Smooth muscle cell of the brain vasculature (primary cell): Measurements from ENCODE around the gene TACR2.

Source experiments
- DNase-seq: peaks from one replicate; pipeline ENCODE4 v3.0.0-alpha.2; 2012; ENCODE audit warnings: low read depth, low spot score

Gene TACR2

DNA sequence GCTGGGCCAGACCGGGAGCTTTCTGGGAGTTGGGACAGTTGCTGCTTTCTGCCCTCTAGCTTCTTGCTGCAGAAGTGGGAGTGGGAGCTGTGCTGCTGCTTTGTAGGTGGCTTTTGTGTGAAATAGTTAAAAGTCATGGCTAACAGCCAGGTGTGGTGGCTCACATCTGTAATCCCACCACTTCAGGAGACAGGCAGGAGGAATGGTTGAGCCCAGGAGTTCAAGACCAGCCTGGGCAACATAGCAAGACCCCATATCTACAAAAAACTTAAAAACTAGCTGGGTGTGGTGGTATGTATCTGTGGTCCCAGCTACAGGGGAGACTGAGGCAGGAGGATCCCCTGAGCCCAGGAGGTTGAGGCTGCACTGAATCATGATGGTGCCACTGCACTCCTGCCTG lies 13.7 kb downstream of the TACR2 start:
- no peak for DNase-seq

DNA sequence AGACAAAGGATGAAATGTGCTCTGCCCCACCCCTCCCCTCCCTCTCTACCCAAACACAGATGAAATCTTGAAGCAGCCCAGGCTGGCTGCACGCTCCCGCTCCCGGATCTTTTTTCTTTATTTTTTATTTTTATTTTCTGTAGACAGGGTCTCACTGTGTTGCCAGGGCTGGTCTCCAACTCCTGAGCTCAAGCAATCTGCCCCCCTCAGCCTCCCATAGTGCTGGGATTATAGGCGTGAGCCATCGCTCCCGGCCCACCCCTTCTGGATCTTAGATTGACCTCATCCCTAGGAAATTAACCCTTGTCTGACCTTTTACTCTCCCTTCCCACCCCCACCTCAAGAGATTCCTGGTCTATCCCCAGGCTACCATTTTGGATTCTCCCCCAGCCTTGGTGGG lies 14.3 kb downstream of the TACR2 start:
- DNase-seq, result no peak

DNA sequence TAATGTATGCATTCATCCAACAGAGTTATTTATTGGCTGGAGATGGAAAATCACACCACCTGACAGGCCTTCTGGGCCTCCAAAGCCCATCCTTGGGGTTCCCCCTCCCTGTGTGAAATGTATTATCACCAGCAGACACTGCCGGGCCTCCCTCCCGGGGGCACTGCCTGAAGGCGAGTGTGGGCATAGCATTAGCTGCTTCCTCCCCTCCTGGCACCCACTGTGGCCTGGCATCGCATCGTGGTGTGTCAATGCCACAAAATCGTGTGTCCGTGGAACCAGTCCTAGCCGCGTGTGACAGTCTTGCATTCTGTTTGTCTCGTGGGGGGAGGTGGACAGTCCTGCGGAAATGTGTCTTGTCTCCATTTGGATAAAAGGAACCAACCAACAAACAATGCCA lies 15.3 kb downstream of the TACR2 start:
- DNase-seq, result no peak

DNA sequence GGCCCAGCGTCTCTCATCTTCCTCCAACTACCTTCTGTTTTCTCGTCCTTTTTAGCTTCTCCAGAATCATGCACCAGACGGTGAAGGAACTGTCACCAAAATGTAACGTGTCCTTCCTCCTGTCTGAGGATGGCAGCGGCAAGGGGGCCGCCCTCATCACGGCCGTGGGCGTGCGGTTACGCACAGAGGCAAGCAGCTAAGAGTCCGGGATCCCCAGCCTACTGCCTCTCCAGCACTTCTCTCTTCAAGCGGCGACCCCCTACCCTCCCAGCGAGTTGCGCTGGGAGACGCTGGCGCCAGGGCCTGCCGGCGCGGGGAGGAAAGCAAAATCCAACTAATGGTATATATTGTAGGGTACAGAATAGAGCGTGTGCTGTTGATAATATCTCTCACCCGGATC lies 15.8 kb downstream of the TACR2 start:
- DNase-seq, result no peak

DNA sequence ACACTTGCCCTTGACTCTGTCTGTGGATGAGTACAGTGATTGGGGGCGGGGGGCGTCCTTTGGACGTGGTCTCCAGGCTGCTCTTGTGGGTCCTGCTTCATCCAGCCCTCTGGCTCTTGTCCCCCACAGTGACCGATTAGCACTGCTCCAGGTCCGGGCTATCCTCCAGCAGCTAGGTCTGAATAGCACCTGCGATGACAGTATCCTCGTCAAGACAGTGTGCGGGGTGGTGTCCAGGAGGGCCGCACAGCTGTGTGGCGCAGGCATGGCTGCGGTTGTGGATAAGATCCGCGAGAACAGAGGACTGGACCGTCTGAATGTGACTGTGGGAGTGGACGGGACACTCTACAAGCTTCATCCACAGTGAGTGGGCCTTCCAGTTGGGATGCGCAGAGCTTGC lies 18.3 kb downstream of the TACR2 start:
- DNase-seq, result no peak

DNA sequence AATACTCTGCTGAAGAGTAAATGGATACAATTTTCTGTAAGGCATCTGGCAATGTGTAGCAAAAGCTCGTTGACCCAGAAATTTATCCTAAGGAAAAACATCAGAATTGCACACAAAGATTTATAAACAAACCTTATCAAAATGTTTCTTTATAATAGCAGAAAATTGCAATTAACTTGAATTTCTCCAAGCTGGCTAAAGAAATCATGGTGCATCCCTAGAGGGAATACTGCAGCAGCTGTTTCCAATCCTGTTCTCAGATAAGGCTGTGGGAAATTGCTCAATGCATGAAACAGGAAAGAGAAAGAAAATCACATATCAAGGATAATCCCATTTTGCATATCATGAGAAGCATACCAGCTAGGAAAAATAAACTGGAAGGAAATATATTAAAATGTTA lies 18.7 kb downstream of the TACR2 start:
- DNase-seq, result no peak

DNA sequence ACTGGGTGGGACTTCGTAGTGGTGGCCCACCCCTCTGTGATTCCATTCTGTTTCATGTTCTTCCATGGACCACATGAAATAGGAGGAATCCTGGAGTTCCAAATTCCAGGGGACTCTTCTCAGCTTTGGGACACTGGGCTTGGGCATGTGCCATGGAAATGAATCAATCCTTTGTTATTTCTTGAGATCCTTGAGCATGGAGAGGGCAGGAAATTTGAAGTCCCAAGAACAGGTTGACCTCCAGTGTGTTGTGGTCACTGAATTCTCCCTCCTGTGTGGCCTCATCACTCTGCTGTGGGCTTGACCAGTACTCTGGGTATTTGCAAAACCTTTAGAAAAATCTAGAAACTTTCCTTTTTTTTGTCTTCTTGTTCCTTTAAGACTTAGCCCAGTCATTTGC lies 22.7 kb downstream of the TACR2 start:
- DNase-seq, result no peak

DNA sequence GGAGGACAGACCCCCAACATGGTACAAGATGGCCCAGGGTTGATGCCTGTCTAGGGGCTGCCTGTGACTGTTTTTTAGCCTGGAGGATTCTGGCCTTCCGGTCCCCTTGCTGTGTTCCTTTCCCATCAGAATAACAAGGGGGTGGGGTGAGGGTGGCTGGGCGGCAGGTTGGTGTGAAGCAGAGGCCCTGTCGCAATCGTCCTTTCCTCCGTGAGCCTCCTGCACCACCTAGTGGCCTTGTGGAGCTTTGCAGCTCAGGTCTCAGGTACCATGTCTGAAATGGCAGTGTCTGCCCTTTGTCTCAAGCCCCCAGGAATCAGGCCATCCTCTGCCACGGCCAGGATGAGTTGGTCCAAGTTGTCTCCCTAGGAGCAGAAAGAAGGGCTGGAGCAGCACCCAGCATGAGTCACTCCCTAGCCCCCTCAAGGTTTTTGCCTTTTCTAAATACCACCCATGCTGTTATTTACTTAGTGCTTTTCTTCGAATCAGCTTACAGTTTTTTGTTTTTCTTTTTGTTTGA lies 24.2 kb downstream of the TACR2 start:
- peak; percentile 35 for DNase-seq

DNA sequence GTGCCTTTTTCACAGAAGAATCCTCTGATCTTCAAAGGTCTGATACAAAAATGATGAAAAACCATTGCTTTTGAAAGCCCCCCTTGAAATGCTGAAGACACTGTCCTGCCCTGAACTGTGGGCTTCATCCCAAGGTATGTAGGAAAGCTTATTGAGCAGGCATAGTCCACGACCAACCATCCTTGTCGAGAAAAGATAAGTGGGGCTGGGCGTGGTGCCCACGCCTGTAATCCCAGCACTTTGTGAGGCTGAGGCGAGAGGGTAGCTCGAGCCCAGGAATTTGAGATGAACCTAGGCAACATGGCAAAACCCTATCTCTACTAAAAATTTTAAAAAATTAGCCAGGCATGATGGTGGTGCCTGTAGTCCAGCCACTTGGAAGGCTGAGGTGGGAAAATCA lies 25.6 kb downstream of the TACR2 start:
- DNase-seq, result no peak

DNA sequence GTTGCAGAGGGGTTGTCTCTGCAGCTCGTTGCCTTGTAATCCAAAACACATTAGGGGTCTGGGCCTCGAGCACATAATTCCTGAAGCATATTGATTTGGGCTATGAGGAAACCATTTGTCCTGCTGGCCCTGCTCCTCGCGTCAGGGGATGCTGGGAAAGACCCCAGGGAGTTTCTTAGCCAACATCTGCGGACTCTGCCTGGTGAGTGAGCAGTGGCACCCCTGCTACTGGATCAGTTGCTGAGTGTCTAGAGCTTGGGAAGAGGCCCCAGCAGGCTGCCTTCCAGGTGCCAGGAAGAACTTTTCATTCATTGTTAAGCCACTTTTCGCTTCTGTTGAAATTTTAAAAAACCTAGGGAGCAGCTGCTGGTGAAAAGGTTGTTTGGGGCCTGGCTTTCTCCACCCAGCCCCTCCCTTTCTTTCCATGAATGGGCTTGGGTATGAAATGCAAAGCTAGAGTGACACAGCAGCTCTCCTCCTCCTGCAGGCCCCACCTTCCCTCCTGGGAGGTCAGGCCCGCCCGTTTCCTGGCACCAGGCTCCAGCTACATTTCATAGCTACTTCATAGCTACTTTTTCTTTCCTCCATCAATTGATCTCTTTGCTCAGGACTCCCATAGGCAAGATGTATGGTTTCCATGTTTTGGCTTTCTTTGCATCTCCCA lies 26.8 kb downstream of the TACR2 start:
- DNase-seq, result no peak

DNA sequence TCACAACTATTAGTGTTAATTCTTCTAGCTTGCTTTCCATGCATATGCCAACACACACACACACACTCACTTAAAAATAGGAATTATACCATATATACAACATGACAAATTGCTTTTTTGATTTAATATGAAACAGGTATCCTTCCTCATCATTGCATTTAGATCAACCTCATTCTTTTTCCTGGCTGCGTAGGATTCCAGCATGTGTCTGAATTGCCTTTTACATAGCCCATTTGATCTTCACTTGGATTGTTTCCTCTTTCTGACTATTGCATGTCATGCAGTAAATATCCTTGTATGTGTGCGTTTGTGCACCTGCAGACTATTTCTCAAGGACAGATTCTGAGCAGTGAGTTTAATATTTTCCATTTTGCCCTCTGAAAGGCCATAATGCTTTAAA lies 28.2 kb downstream of the TACR2 start:
- DNase-seq, result no peak

DNA sequence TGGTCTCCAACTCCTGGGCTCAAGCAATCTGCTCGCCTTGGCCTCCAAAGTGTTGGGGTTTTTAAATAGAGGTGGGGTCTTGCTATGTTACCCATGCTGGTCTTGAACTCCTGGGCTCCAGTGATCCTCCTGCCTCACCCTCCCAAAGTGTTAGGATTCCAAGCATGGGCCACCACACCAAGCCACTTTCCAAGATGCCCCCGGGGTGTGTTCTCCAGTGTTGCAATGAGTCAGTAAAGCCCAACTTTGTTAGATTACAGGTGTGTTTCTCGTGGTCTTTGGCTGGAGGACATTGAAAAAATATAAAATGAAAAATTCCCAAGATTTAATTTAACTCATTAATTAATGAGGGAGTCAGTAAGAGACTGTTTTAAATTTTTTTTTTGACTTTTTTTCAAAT lies 29.2 kb downstream of the TACR2 start:
- DNase-seq, result no peak

DNA sequence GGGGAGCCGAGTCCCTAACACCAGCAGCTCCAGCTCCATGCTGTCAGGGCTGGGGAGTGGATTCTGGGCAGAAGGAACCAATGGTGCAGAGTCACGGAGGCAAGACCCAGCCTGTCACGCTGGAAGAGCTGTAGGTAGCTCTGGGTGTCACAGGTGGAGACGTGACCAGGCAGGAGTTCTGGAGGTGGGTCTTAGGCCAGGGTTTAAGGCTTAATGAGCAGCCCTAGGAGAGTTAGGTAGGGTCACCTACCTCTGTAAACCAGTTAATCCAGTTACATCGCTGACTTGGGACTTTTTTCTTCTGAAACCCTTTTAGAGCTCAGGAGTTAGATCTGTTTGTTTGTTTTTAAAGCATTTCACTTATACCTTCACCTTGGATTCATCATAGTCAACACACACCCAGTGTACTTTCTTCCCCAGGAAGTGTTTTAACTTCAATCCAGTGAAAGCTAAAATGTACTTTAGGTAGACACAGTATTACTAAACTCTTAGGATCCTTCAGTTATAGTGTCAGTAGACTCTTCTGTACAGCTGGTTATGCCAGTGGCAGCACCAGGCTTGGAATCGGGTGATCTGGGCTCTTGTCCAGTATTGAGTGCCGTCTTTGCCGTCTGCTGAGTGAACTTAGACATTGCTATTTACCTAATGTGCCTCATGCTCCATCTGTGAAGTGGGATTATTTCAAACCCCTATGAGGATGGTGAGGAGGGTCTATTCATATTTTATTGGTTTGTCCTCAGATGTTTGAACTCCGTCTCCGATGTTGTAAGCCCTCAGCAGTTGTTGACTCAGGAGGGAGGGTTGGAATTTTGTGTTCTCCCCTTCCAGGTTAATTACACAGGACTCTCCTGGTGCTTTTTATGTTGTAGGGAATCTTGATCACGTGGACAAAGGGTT lies 31.0 kb downstream of the TACR2 start:
- no peak for DNase-seq

DNA sequence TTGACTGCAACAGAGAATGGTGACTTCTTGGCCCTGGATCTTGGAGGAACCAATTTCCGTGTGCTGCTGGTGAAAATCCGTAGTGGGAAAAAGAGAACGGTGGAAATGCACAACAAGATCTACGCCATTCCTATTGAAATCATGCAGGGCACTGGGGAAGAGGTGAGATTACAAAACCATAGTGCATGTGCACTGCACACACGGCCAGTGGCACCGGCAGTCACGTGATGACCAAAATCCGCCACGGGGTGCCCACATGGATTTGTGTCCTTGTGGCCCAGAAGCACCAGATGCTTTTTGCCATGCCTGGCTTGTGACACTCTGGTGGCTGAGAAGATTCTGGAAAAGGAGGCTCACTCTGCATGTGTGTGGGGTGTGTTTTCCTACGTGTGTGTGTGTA lies 32.4 kb downstream of the TACR2 start:
- no peak for DNase-seq

DNA sequence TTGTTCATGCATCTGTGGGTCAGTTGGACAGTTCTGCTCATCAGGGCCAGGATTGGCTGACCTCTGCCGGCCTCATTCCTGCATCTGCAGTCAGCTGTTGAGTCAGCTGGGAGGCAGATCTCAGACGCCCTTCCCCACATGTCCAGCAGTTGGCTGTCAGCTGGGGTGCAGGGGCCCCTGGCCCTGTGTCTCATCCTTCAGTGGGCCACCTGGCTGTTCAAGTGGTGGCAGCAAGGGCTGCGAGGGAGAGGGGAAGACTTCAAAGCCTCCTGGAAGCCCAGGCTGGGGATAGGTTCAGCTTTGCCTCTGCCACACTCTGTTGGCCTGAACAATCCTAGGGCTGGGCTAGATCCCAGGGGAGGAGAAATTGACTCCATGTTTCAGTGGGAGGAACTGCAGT lies 33.2 kb downstream of the TACR2 start:
- no peak for DNase-seq

DNA sequence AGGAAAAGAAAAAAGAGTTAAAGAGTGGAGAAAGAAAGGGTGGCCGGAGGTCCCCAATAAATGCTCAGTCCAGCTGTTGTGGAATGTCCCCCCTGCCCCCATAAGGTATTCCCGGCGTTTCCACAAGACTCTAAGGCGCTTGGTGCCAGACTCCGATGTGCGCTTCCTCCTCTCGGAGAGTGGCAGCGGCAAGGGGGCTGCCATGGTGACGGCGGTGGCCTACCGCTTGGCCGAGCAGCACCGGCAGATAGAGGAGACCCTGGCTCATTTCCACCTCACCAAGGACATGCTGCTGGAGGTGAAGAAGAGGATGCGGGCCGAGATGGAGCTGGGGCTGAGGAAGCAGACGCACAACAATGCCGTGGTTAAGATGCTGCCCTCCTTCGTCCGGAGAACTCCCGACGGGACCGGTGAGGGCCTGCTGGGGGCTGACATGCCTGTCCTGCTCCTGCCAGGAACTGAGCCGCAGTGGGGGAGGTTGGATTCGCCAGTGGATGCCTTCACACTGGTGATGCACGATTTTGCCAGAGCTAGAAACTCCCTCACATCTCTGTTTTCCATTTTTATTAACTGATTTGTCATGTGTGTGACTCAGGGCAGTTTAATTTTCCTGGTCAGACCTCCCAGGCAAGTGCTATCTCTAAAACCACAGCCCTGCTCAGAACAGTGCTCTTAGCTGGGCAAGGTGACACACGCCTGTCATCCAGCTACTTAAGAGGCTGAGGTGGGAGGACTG lies 34.2 kb downstream of the TACR2 start:
- DNase-seq, result no peak

DNA sequence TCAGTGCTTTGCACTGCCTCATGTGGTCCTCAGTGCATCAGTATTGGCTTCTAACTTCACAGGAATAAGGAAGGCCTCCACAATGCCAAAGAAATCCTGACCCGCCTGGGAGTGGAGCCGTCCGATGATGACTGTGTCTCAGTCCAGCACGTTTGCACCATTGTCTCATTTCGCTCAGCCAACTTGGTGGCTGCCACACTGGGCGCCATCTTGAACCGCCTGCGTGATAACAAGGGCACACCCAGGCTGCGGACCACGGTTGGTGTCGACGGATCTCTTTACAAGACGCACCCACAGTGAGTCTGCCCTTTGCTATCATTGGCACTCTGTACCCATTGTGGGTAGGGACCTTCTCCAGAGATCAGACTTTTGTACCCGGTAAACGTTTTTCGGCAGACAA lies 36.9 kb downstream of the TACR2 start:
- DNase-seq, result no peak

DNA sequence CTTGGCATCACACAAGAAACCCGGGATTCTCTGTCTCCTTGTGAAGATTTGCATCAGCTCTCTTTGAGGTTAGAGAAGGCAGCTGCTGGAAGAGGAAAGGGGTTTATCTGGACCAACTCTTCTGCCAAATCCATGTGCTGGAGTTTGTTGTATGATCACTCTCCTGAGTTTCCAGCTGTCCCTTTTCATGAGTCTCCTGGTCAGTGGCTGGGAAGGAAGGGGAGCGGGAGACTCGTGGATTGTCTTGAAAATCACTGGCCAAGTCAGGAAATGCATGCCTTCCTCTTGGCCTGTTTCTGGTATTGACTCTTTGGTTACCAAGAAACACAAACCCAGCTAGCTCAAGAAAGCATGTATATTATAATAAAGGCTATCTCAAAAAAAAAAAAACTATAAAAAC lies 38.8 kb downstream of the TACR2 start:
- DNase-seq, result no peak

DNA sequence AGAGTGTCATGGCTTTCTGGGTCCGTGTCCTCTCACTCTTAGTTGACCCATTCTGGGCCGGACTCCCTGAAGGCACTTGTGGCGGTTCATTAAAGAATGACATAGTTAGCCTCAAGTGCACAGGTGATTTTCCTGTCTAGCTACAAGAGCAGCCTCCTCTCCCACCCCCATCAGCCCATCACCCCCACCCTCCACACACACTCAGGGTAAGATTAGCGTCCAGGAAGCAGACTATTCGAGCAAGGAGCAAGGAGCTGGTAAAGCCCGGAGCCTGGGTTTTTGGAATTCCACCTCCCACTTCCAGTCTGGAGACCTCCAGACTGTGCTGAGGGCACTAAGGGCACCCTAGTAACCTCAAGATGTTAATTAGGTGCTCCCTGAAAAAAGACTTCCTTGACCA lies 39.5 kb downstream of the TACR2 start:
- DNase-seq, result no peak

DNA sequence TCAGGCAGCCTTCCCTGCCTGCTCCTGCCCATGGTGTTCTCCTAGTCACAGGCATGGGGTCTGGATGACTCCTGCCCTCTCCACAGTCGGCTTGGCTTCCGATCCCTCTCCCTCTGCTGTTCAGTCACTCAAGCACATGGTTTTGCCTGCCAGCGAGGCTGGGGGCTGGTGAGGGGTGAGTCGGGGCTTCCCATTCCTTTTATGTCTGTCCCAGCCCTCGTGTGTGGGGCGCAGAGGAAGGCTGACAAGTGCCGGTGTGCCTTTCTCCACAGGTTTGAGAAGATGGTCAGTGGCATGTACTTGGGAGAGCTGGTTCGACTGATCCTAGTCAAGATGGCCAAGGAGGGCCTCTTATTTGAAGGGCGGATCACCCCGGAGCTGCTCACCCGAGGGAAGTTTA lies 40.1 kb downstream of the TACR2 start:
- no peak for DNase-seq

DNA sequence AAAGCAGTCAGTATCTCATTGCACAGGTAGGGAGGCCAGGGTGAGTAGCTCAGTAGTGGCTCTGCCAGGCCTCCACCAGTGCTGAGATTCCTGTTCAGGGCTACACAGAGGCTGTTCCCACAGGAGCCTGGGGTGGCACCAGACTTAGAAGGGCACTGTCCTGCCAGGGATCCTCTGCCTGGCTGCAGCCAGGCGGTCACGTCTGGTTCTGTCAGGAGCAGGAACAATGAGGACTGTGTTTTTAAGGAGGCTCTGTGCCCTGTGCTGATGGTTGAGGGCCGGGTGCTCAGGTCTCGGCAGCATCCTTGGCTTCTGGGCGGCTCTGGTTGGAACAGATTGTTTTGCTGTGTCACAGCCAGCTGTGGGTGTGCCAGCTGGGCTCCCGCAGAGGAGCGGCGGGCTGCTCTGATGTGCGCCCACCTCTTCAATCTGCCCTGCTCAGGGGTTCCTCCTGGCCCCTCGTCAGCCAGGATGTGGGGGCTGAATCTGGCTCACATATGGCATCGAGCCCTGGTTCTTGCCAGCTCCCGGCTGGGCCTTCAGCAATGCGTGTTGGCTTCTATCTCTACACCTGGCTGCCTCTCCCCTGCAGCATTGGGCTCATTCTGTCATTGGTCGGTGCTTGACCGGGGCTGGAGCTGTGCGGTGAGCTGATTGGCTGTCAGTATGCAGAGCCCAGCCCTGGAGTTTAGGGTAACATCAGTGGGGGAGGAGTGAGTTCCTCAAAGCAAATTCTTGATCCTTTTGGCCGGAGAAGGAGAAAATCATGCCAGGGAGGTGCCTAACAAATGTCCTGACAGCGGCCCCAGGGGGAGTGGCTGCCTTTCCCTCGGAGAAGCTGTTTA lies 41.2 kb downstream of the TACR2 start:
- DNase-seq, result no peak

DNA sequence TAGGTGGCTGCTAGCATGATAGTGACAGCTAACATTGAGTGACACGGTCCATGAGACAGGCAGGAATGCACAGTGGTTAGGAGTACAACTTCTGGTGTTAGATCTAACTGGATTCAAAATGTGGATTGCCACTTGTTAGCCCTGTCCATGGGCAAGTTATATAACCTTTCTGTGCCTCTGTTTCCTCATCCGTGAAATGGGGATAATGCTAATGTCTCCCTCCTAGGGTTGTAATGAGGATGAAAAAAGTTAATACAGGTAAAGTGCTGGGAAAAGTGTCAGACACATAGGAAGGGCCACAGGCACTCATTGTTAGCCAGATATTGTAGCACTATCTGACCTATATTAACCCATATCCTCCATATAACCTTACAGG lies 41.8 kb downstream of the TACR2 start:
- no peak for DNase-seq
